Mucosa of descending colon (tissue), 3 donors: ENCODE data around the gene ADCY1. TPM values are rescaled to one million over a fixed set of nuclear protein-coding genes. Genes with fewer than 3 reads are reported as not detected.

Experiments used
- ATAC-seq: fragments of 200-7000 bp; cut with Tn5 transposase; one replicate; pipeline ENCODE4 v1.9.1; 2020; ENCODE audit warnings: mild to moderate bottlenecking, moderate library complexity
- DNase-seq, 3 donors: peaks; one replicate each; pipeline ENCODE4 v3.0.0-alpha.2; 2020
- H3K36me3 ChIP-seq: fragments of 200-600 bp; one replicate; pipeline ENCODE4 v1.8.0; 2021; ENCODE audit warnings: low read depth, mild to moderate bottlenecking
- H3K4me1 ChIP-seq: fragments of 200-600 bp; one replicate; pipeline ENCODE4 v1.8.0; 2021; ENCODE audit warnings: low read depth, mild to moderate bottlenecking
- H3K4me3 ChIP-seq: fragments of 200-600 bp; one replicate; pipeline ENCODE4 v1.8.0; 2021; ENCODE audit warnings: mild to moderate bottlenecking
- H3K9me3 ChIP-seq: fragments of 200-600 bp; one replicate; pipeline ENCODE4 v1.8.0; 2021; ENCODE audit warnings: mild to moderate bottlenecking
- CTCF ChIP-seq: fragments of 200-600 bp; IDR thresholded peaks from one replicate; pipeline ENCODE4 v1.8.0; 2022; ENCODE audit warnings: antibody characterized with exemption, mild to moderate bottlenecking
- intact Hi-C, 2 donors: fragments of 100-400 bp; cut with DNase I in 1 of 2; cut with micrococcal nuclease in 1 of 2; formaldehyde crosslinking; loops; one replicate each; pipeline versions ENCODE4 v1.11.0 to v1.11.1; 2022; cut with DNase I, micrococcal nuclease
- total RNA-seq, 3 donors: library from RNA; stranded (reverse); fragmentation: NEBNext Ultra II Directional in 2 of 3; extraction: Animal tissue kit (Norgen Biotek cat#: 25700) in 2 of 3; gene quantifications; one replicate each; pipeline versions ENCODE4 v1.2.1 to v1.2.4, GENCODE V29; 2021 to 2023
- donor health status: DM: no; HTN: no; CAD: no; lungs with moderate emphysema.
- donor health status: DM: no; HTN: no; CAD: no.
- donor health status: DM: no; HTN: yes; CAD: no.

ADCY1 gene
- total RNA-seq, 3 donors from 2014 or later, result 0.55 to 0.94 (median 0.76) TPM

- ATAC-seq (no peak), DNase-seq (no peak)
- TF ChIP-seq CTCF, result no peak
- Histone ChIP-seq H3K4me1 (no peaks in the 10 kb centered on the region), H3K4me3 (no peak overlapping the region), H3K9me3 (no peaks in the 10 kb centered on the region), H3K36me3 (no peaks in the 10 kb centered on the region)
- intact Hi-C loops, result no loop called here
Measured at GRCh38 chr7:45646207-45646821, 72.1 kb downstream of the ADCY1 start.

GRCh38 chr7:45646996-45647825, 73.0 kb downstream of the ADCY1 start:
- DNase-seq, result no peak
- no peak for ATAC-seq

GRCh38 chr7:45647967-45648670, 74.0 kb downstream of the ADCY1 start:
- Histone ChIP-seq H3K4me1 (no peaks in the 10 kb centered on the region), H3K36me3 (no peaks in the 10 kb centered on the region), H3K4me3 (no peak overlapping the region), H3K9me3 (no peaks in the 10 kb centered on the region)
- intact Hi-C loops, result no loop called here
- DNase-seq (no peak), ATAC-seq (no peak)
- no peak for TF ChIP-seq CTCF

More at GRCh38 chr7:45646996-45647825, 73.0 kb downstream of the ADCY1 start:
- no peaks in the 10 kb centered on the region for H3K4me1 ChIP-seq
- no peak overlapping the region for H3K4me3 ChIP-seq
- H3K36me3 ChIP-seq, result no peaks in the 10 kb centered on the region
- H3K9me3 ChIP-seq, result no peaks in the 10 kb centered on the region
- intact Hi-C loops, result no loop called here
- no peak for TF ChIP-seq CTCF

- ATAC-seq (no peak), DNase-seq (no peak)
- Histone ChIP-seq H3K4me3 (no peak overlapping the region), H3K4me1 (no peaks in the 10 kb centered on the region), H3K36me3 (no peaks in the 10 kb centered on the region), H3K9me3 (no peaks in the 10 kb centered on the region)
- intact Hi-C loops, result no loop called here
- TF ChIP-seq CTCF, result no peak
Measured at GRCh38 chr7:45648671-45648995, 74.5 kb downstream of the ADCY1 start.

- Histone ChIP-seq H3K4me1 (no peaks in the 10 kb centered on the region), H3K36me3 (no peaks in the 10 kb centered on the region), H3K9me3 (no peaks in the 10 kb centered on the region), H3K4me3 (no peak overlapping the region)
- ATAC-seq (no peak), DNase-seq (no peak)
- intact Hi-C loops, result no loop called here
- no peak for TF ChIP-seq CTCF
Measured at GRCh38 chr7:45649560-45650346, 75.6 kb downstream of the ADCY1 start.
